OCI-LY1 (cell line): ENCODE results near the gene PCNX1.
"Not testable (repeated sequence)": the region's sequence is repeated elsewhere in the genome, so short reads cannot be mapped to it uniquely, and the experiment has no call there.

Experiments used
- CTCF ChIP-seq: fragments of 200-600 bp; sonication (generic), shearing (Covaris generic); IDR thresholded peaks from 2 replicates; pipeline ENCODE4 v1.5.1; 2017; ENCODE audit warnings: mild to moderate bottlenecking, antibody characterized with exemption, low read length, moderate library complexity, mixed read lengths
- EZH2 ChIP-seq: fragments of 200-600 bp; sonication (generic), shearing (Covaris generic); IDR thresholded peaks from 2 replicates; pipeline ENCODE4 v1.8.0; 2017; ENCODE audit warnings: borderline replicate concordance, mixed run types, mild to moderate bottlenecking, antibody characterized with exemption, low read length, moderate library complexity, mixed read lengths

- not testable (repeated sequence) for TF ChIP-seq EZH2, CTCF
These were observed 157.5 kb downstream of the PCNX1 start for GRCh38 chr14:71064747-71065146.
